ENCODE results near the gene SUN2. TPM values are rescaled to one million over a fixed set of nuclear protein-coding genes. Genes with fewer than 3 reads are reported as not detected.

SUN2 gene
- total and polyA plus RNA-seq, 2 of the 13 experiments (the other 11 are each of a cell fraction or from before 2014, with no cell fraction given), result 45.6 to 56.6 TPM

- TF ChIP-seq KDM5A (IDR thresholded peaks at IDR 0.05; ENCODE audit: borderline replicate concordance, low read length) (no peak), MLXIP (CRISPR knock-in tag; IDR thresholded peaks at IDR 0.05; ENCODE audit: borderline replicate concordance) (no peak), CC2D1A (CRISPR knock-in tag; IDR thresholded peaks at IDR 0.05) (no peak), MNT (IDR thresholded peaks at IDR 0.05) (peak; percentile 50; the same call in 1 of the 2 replicates), ZBTB26 (CRISPR knock-in tag; IDR thresholded peaks at IDR 0.05; ENCODE audit: borderline replicate concordance) (no peak), AGO2 (optimal IDR thresholded peaks at IDR 0.05; ENCODE audit: low read depth, low read length) (no peak), SOX13 (IDR thresholded peaks at IDR 0.05) (no peak), SOX13 (CRISPR knock-in tag; conservative IDR thresholded peaks at IDR 0.05 in 1 of 2, IDR thresholded peaks at IDR 0.05 in 1 of 2) (peak in 1 of 2 experiments; percentile 34; a peak in 1 of 4 replicates), SALL1 (CRISPR knock-in tag; IDR thresholded peaks at IDR 0.05) (no peak; the same call in 1 of the 2 replicates), HNRNPUL1 (IDR thresholded peaks at IDR 0.05; ENCODE audit: low read depth, low read length) (no peak), SCMH1 (CRISPR knock-in tag; IDR thresholded peaks at IDR 0.05; ENCODE audit: borderline replicate concordance) (no peak), EZH2 (conservative IDR thresholded peaks at IDR 0.05; ENCODE audit: low read depth, low read length) (no peak), ETV5 (CRISPR knock-in tag; IDR thresholded peaks at IDR 0.05; ENCODE audit: borderline replicate concordance) (peak; percentile 98), NFYC (CRISPR knock-in tag; IDR thresholded peaks at IDR 0.05) (peak; percentile 17; the same call in 1 of the 2 replicates), PATZ1 (CRISPR knock-in tag; IDR thresholded peaks at IDR 0.05) (0 out of 2 replicates have a peak, but pooled peaks have one; percentile 28), RBAK (CRISPR knock-in tag; IDR thresholded peaks at IDR 0.05) (no peak), AKNA (CRISPR knock-in tag; IDR thresholded peaks at IDR 0.05; ENCODE audit: borderline replicate concordance) (no peak)
These were observed 48.5 kb downstream of the SUN2 start (continued) for GRCh38 chr22:38707346-38707745.

Data from HepG2 (cell line).